BJ (cell line): ENCODE measurements around the gene ALG5. TPM values are rescaled to one million over a fixed set of nuclear protein-coding genes. Genes with fewer than 3 reads are reported as not detected.

Experiments used
- CTCF ChIA-PET: fragments of 350-600 bp; formaldehyde crosslinking; extraction: SDS; loops from one replicate; lab custom pipeline; 2021; ENCODE audit warnings: antibody characterized with exemption, inconsistent platforms; lab: Yijun Ruan, JAX
- POLR2A ChIA-PET: fragments of 300-600 bp; sonication (Branson Sonifier 250); formaldehyde crosslinking; extraction: SDS; loops from one replicate; lab custom pipeline; 2021; ENCODE audit warnings: antibody characterized with exemption; lab: Charles Lee
- DNase-seq: peaks from one replicate; pipeline ENCODE4 v3.0.0-alpha.2; 2011; ENCODE audit warnings: low read depth
- H3K27me3 ChIP-seq: 2 replicates; pipeline ENCODE4 v1.6.0; 2011; ENCODE audit warnings: low read length; ENCODE audit not compliant: control insufficient read depth, insufficient read depth
- H3K36me3 ChIP-seq: 2 replicates; pipeline ENCODE4 v1.5.1; 2011; ENCODE audit warnings: low read length; ENCODE audit not compliant: control insufficient read depth, insufficient read depth
- H3K4me3 ChIP-seq: 2 replicates; pipeline ENCODE4 v1.5.1; 2011; ENCODE audit warnings: low read depth, mild to moderate bottlenecking, control low read depth, low read length
- polyA plus RNA-seq: library from polyadenylated mRNA; depleted of rRNA; stranded (reverse); fragments of >200 nt; gene quantifications from 2 replicates; pipeline ENCODE4 v1.2.3, GENCODE V29; 2011; rRNA removed
- TF ChIP-seq, protein P1 (sequence below): IDR thresholded peaks from 2 replicates; pipeline ENCODE4 v1.5.1; 2011; ENCODE audit warnings: low read depth, mild to moderate bottlenecking, control low read depth, inconsistent platforms, low read length, moderate library complexity; ENCODE audit not compliant: insufficient read depth

The ALG5 gene
- polyA plus RNA-seq, 1 experiment, result 22.6 TPM

GRCh38 chr13:36907266-36907665 lies 91.9 kb downstream of the ALG5 start:
- no peak for DNase-seq
- ChIA-PET POLR2A (no interaction called here), CTCF (no interaction called here)
- TF ChIP-seq, protein P1, sequence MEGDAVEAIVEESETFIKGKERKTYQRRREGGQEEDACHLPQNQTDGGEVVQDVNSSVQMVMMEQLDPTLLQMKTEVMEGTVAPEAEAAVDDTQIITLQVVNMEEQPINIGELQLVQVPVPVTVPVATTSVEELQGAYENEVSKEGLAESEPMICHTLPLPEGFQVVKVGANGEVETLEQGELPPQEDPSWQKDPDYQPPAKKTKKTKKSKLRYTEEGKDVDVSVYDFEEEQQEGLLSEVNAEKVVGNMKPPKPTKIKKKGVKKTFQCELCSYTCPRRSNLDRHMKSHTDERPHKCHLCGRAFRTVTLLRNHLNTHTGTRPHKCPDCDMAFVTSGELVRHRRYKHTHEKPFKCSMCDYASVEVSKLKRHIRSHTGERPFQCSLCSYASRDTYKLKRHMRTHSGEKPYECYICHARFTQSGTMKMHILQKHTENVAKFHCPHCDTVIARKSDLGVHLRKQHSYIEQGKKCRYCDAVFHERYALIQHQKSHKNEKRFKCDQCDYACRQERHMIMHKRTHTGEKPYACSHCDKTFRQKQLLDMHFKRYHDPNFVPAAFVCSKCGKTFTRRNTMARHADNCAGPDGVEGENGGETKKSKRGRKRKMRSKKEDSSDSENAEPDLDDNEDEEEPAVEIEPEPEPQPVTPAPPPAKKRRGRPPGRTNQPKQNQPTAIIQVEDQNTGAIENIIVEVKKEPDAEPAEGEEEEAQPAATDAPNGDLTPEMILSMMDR, result no peak
- no peak overlapping the region for H3K4me3 ChIP-seq
- no peaks in the 10 kb centered on the region for H3K36me3 ChIP-seq
- H3K27me3 ChIP-seq, result no peaks in the 10 kb centered on the region

GRCh38 chr13:36905944-36906343 lies 93.2 kb downstream of the ALG5 start:
- ChIA-PET CTCF (no interaction called here), POLR2A (no interaction called here)
- Histone ChIP-seq H3K27me3 (no peaks in the 10 kb centered on the region), H3K4me3 (no peak overlapping the region), H3K36me3 (no peaks in the 10 kb centered on the region)
- no peak for DNase-seq
- TF ChIP-seq, protein P1, result no peak

GRCh38 chr13:36903925-36904595 lies 95.1 kb downstream of the ALG5 start:
- no peak for DNase-seq
- Histone ChIP-seq H3K36me3 (no peaks in the 10 kb centered on the region), H3K27me3 (no peaks in the 10 kb centered on the region), H3K4me3 (no peak overlapping the region)
- ChIA-PET CTCF (interaction anchor here (1.3 to 1.6 kb wide), 2 partner anchors 13 to 14 kb away, joined by 3 read pairs; no protein-coding TSS in a partner anchor), POLR2A (no interaction called here)
- TF ChIP-seq, protein P1, result no peak

Other genes starting within 250 kb of the ALG5 start
- gene RFXAP, start 180.1 kb downstream of the ALG5 start, polyA plus RNA-seq, result 1.7 and 3.3 TPM in 2 replicates
- 3.0 and 3.4 TPM in 2 replicates for gene SMAD9, start 79.1 kb downstream of the ALG5 start, polyA plus RNA-seq
- gene EXOSC8, start 1.4 kb upstream of the ALG5 start, polyA plus RNA-seq, result 18.9 and 39.4 TPM in 2 replicates
- 33.4 and 50.0 TPM in 2 replicates for gene SUPT20H, start 60.3 kb upstream of the ALG5 start, polyA plus RNA-seq
- gene CSNK1A1L, start 106.3 kb upstream of the ALG5 start, polyA plus RNA-seq, result not detected in 2 replicates